ENCODE data around the gene AJUBA.

- TF ChIP-seq SP1 (IDR thresholded peaks at IDR 0.05) = no peak
- TF ChIP-seq HDGF (IDR thresholded peaks at IDR 0.05; ENCODE audit: borderline replicate concordance) = no peak
- TF ChIP-seq LEF1 (IDR thresholded peaks at IDR 0.05; ENCODE audit: borderline replicate concordance) = no peak
Measured at GRCh38 chr14:23000860-23001259, 18.5 kb upstream of the AJUBA start.

All from HEK293T (cell line).